Epithelial cell of prostate (primary cell): ENCODE measurements around the gene HOXD4.

Experiments used
- DNase-seq: peaks from one replicate; pipeline ENCODE4 v3.0.0-alpha.2; 2011; ENCODE audit warnings: low read depth, low spot score
- H3K27ac ChIP-seq: fragments of 450-650 bp; 2 replicates; pipeline ENCODE4 v1.5.1; 2017; ENCODE audit warnings: mild to moderate bottlenecking

Gene HOXD4

DNA sequence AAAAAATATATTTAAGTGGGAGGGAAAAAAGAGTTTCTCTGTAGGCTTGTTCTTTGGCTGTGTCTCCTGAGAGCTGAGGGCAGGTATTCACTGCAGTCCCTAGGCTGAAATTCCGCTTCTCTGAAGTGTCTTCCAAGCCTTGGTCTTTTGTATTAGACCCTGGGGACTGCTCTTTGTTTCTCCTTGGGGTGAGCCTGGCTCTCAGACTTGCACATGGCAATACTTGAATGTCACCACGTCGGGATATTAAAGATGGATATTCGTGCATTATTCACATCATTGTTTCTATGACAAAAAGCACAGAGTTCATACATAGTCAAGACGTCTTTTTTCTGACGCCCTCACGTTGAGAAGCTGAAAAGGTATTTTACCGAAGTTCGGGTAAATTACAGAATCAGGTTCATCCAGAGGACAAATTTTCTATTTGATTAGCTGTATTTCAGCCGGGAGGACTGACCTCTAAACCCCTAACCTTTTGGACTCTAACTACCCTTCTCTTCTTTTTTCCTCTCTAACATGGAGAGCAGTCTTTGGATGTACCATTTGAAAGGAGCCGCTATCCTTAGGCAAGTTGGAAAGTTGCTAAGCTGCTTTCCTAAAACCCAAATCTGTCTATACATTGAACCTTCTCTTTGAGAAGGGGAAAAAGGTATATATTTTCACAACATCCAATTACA lies 3.4 kb downstream of the HOXD4 start:
- H3K27ac ChIP-seq, result no peak overlapping the region
- no peak for DNase-seq

DNA sequence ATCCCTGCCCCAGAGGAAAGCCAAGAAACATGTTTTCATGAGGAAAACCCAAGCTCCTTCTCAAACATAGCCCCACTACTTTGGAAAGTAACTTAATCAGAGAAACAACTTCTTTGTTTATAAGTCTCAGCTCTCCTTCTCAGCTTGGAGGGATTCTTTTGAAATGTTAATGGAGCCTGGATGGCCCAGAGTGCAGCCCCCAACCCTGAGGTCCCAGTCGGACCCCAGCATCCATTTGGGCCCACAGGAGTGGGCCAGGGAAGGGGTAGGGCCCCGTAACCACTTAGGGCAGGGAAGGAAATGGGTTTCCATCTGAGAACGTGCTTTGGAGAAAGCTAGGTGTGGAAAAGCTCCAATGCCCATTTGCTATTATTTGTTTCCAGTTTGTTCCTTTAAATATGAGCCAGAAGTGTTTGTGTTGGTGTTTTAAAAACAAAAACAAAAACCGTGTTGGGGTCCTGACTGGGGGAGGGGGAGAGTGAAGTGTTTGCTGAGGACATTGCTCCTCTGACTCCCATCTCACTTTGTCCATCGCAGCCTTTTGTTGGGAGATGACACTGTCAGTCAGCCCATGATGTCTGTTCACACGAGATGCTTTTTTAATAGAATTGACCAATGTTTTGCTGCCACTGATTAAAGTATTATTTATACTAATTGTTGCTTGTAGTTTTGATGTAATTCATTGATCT lies 4.2 kb downstream of the HOXD4 start:
- DNase-seq, result no peak
- no peak overlapping the region for H3K27ac ChIP-seq

DNA sequence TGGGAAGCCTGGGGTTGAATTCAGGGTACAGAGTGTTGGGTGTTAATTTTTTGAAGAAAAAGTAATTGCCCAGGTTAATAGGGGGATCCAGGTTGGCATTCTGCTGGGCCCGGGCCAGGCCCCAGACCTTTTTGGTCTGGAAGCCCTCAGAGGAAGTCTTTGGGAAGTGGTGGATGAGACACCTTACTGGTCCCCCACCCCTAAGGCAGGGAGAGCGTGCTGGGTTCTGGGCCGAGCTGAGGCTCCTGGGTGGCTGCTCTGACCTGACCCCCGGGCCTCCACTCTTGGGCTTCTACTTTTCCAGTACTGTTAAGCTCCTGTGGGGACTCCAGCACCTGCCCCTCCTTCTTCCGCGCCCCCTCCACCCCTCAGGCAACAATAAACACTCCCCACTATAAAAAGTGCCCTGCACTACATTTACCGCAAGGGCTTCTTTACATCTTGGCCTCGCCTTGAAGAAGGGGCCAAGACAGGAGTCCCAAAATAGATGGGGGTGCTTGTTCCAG lies 5.0 kb downstream of the HOXD4 start:
- no peak overlapping the region for H3K27ac ChIP-seq
- DNase-seq, result no peak

DNA sequence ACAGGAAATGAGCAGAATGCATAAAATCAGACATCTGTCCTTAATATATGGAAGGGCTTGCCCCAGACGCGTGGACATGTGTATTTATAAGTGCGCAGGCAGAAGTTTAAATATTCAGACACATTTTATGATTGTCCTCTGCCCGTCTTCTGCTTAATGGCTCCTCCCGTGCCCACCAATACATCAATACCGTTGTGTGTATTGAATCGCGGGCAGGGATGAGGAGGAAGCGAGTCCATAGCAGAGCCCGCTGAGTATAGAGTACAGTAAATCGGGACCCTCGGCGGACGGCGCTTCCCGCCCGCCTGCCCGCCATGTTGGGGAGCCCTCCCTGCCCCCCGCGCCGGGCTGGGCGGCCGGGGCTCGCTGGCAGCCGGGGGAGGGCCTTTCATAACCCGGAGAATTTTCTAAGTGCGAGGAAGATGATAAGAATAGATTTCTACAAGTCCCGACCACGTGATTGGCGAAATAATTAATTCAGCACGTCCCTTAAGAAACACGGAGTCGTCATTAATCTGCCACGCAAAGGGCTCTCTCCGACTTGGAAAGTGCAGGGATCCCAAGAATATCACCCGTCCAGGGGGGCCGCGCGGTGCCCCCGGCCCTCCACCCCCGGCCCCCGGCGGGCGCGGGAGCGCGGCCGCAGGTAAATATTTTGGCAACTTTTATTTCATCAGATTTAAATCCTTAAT lies 5.6 kb downstream of the HOXD4 start, which contains the start of gene HOXD3:
HOXD3 (plus strand) TSS at position 501 of the 692 bp plus-strand sequence. CDS start 11,808 bp downstream, outside the sequence.
- no peak within 1 kb of the TSS for H3K27ac ChIP-seq
- no peak for DNase-seq

DNA sequence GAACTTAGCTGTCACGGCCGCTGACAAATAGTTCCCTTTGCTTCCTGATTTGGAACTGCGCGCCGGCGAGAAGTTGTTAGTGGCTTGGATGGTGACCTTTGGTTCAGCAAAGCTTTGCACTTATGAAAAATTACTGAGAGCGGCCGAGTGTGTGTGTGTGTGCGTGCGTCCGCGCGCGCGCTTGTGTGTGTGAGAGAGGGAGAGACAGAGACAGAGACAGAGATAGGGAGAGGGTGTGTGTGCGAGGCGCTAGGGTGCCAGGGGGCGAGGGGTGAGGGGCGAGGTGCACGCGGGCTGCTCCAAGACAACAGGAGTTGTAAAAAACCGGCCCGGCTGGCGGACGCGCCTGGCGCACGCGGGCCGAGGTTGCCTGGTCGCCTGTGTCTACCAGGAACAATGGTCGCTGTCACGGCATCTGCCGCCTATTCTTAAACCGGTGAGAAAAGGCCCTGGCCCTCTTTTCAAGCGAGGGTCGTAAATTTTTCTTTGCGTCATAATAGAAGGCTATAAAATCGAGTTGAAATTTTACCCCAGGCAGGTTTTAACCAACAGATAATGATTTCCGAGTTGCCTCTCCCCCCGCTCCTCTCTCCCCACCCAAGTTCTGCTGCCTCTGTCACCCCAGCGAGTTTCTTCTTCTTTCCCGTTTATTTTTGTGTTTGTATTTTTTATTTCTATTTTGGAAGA lies 6.3 kb downstream of the HOXD4 start:
- H3K27ac ChIP-seq, result no peak overlapping the region
- no peak for DNase-seq

DNA sequence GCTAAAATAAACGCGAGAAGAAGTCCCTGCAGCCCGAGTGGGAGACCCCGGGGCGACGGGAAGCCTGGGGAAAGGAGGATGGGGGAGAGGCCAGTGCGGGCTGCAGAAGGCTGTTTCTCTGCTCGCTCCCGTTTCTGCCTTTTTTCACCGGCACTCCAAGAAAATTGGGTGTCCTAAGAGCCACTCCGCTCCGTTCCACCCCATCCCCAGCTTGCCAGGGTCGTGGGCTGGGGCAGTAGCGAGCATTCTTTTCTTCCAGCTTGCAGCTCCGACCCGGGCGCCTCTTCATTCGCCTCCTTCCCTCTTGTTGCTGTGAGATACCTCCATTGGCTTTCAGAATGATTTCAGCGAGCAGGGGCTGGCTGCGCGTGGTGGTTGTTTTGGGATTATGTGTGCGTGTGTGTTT lies 6.8 kb downstream of the HOXD4 start:
- H3K27ac ChIP-seq, result no peak overlapping the region

DNA sequence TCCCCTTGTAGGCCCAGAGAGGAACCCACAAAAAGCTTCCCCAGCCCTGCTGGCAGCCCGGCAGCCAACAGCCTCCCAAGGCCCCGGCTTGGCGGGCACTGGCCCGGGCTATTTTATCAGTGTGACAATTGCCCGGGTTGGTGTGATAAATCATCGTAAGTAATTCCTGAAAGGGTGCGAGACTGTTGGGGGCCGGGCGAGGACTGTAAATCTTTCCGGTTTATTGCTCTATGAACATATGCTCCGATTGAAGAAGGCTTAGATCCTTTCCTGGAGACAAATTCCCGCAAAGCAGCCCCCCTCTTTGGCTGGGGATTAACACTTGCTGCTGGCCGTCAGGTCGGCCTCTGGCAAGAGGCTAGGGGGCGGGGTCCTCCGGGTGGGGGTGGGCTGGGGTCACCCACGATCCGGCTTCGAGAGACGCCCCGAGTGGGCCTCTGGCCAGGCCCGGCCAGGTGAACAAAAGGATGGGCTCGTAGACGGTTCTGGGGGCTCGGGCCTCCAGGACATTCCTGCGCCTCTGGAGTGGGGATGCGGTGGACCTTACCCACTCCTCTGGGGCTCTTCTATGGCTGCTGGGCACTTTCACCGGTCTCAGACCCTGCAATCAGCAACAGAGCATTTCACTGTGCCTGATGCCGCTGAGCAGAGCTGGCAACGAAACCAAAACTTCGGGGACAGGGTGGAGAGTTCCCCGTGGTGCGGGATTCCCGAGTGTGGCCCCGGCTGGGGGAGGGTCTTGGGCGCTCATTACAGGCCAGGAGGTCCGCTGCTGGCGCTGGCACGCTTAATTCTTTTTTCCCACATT lies 7.7 kb downstream of the HOXD4 start:
- no peak for DNase-seq
- no peak overlapping the region for H3K27ac ChIP-seq

More for the DNA sequence above, 6.8 kb downstream of the HOXD4 start:
- no peak for DNase-seq

DNA sequence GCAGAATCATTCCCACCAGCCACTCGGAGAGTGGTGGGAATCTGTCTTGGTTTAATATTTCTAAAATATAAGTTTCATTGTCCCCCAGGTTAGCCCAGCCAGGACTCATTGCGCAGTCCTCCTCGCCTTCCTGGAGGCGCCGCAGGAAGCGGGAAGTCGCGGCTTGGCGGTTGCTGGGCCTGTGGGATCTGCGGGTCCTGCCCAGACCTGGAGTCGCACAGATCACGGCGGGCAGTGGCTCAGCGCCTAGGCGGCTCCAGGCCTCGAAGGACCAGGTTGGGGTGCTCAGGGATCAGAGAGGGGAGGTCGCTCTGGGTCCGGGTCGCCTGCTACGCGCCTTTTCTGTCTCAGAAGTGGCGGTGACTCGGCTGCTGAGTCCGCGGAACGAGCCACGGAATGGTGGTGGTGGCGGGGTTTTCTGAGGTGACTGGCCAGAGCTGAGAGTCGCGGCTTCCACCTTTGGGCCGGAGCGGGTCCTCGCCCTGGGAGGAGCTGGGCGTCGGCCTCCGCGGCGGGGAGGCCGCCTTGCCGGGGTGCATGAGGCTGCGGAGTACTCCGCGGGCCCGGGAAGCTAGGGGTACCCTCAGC lies 8.4 kb downstream of the HOXD4 start:
- no peak overlapping the region for H3K27ac ChIP-seq
- no peak for DNase-seq

DNA sequence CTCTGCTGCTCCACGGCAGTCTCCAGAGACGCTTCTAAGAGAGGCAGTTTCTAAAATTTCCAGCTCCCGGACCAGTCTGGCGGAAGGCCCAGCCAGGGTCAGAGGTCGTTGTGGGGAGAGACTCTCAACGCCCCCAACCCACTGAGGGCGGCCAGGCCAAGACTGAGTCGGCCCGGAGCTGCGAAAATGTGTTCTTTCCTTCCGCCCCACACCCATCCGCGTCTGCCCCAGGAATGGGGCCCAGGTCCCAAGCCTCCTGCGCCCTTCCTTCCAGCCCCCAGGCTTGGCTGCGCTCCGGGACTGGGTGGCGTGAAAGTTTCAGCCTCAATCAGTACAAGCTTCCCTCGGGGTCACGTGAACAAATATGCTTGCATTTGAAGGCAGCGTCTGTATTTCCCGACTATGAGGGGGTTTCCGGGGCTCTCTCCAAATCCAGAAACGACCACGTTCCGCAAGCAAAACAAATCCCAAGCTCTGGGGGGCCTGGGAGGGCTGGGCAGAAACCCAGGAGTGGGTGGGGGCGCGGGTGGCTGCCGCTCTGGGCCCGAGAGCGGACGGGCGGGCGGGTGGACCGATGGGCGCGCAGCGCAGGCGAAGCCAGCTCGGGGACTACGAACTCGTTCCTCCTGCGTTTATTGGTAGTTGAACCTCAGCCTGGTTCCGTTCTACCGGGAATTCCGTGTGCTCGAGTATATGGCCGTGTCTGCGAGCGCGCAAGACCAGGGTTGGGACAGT lies 9.1 kb downstream of the HOXD4 start:
- DNase-seq, result no peak
- no peak overlapping the region for H3K27ac ChIP-seq

DNA sequence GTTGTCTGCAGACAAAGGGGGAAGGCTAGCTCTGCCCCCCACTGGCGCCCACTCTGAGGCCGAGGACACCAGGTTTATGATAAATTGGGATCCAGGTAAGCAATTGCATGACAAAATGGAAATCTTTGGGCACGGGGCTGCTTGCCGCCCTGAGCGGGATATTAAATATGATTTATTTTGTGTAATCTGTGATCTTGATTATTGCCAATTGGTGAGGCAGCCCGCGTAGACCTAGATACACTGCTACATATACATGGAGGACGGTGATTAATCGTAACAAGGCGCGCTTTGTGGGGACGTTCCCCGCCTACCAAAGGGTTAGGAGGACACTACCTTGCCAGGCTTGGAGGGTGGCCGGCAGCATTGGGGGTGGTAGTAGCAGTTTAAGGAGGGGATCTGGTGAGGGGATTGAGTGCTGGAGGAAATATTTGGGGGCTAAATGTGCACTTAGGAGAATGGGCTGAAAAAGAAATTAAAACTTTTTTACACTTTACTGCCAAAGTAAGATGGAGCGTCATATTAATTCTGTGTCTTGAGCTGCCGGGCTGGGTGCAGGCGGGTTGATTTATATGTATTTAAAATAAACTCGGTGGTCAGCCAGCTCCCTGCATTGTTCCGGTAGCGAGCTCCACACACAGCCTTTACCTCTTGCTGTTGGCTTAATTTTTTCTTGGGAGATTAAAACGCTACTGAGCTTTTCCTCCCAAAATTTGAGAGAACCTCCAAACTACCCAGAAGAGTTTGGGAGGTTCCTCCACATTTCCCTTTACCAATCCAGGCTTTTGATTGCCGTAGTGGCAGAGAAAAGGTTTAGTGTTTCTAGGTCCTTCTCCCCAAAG lies 9.9 kb downstream of the HOXD4 start:
- no peak overlapping the region for H3K27ac ChIP-seq
- no peak for DNase-seq

DNA sequence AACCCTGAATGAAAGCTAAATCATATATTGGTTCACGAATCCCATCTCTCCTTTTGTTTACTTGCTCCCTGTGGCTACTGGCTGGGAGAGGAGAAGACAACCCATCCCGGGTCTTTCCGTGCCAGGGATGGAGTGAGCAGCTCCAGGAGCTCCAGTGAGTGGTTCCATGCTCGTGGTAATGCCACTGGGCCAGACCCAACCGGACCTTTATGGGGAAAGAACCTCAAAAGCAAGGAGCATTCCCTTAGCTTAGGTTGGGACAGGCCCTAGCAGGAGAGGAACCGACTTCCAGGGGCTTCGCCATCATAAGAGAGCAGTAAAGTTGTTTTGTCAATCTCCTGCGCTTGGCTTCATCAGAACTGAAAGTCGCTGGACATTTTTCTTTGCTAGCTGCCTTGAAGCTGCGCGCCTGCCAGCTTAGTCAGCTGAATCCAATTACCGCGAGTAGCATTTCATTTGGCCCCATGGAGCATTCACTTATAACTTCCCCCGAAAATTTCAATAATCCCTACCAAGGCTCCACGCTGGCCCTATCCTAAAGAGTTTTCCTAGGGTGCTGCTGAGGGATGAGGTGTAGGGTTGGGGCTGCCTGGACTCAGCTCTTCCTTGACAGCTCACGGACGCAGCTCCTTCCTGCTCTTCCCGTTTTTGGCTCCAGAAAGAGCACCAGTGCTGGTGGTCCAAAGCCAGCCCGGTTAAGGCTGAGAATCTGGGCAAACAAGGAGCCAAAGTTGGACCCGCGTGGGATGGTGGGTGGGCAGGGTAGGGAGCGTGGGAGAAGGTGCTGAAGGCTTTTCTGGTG lies 10.7 kb downstream of the HOXD4 start:
- no peak for DNase-seq
- H3K27ac ChIP-seq, result no peak overlapping the region

DNA sequence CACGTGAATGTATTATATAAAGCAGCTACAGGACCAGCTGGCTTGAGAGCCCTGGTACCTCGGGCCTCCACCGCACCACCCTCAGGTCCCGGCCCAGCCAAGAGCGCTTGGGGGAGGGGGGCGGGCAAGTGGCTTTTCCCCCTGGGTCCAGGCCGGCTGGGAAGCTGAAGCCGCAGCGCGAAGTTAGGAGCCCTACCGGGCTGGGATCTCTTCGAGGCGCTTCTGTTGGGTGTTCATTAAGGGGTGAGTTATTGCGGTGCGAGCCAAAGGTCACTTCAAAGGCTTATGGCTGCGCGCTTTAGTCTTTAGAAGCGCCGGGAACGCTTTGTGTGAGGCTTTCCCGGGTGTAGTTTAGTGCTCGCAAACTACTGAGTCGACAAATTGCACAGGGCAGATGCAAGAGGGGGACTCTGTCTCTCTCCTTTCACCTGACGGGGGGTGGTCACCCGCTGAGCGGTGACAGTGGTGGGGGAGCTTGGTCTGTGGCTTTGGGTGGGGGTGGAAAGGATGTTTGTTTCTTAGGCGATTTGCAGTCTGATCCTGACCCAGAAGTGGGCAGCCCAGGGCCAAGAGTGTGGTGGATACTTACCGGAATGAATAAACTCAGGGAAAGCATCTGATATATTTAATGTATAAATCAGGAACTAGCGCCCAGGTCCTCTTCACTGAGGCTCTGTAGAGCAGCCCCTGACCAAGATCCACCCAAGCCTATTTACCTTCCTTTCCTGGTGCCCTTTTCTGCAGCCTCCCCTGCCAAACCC lies 11.7 kb downstream of the HOXD4 start:
- DNase-seq, result no peak
- no peak overlapping the region for H3K27ac ChIP-seq

DNA sequence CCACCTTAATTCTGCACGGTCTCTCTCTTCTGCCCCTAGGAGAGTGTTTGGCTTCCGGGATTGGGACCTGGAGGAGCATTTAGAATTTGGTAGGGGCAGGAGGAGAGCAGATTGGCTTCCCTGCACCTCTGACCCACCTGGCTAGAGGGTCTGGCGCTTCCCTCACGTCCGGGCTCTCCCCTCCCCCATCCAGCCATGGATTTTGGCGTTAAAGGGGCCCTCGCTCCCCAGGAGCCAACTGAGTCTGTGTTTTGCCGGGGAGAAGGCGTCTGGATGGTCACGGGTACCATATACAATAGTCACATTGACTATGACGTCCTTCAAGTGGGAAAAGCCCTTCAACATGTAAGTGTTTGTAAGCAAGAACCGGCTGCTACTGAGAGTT lies 12.3 kb downstream of the HOXD4 start:
- H3K27ac ChIP-seq, result no peak overlapping the region
- DNase-seq, result no peak

DNA sequence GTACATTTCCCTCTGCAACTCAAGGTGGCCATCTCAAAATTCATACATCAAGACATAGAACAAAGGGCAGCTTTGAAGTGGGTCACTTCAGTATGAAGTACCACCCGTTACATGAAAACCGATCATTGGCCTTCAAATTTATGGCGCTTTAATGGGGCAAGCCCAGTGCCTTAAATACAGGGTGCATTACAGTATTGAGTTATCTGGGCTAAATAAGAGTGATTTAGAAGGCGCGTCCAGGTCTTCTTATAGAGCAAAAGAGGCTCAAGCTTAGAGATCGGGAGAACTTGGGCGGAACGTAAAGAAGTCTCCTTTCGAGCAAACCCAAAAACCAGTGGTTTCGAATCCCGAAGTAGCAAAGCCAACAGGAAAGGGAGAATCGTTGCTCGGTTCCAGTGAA lies 12.9 kb downstream of the HOXD4 start:
- DNase-seq, result no peak
- no peak overlapping the region for H3K27ac ChIP-seq

DNA sequence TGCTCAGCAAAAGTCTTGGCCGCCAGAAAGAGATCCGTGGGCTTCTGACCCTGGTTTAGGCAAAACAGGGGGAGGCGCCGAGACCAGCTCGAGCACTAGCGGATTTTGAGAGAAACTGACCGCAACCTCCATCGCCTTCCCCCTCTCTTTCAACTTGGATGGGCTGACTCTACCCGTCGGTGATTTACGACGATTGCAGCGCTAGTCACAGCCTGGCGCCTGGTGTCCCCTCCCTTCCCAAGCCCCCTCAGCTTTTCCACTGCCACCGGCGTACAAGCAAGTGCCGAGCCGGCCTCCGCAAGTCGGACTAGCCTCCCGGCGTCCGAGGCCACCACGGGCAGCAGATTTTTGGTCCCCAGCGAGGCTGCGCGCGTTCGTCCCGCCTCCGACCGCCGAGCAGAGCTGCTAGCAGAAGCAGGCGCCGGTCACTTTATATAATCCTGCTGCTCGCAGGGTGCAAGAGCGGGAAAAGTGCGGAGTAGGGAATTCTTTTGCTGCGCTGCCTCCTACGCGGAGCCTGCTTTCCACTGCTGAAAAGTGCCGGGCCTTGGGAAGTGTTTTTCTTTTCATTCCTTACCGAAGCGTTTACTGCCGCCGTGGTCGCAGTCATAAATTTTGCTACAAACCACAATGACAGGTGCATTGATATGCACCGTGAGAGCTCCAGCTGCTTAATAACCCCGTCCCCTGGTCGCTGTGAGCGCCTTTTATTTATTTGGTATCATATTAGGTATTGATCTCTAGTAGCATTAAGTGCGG lies 13.4 kb downstream of the HOXD4 start:
- no peak overlapping the region for H3K27ac ChIP-seq
- no peak for DNase-seq
